ENCODE results near the gene CCDC85C. TPM values are rescaled to one million over a fixed set of nuclear protein-coding genes. Genes with fewer than 3 reads are reported as not detected.

CCDC85C gene
- total and polyA plus RNA-seq, 4 donors = 4.0 to 23.9 (median 9.6) TPM

DNA sequence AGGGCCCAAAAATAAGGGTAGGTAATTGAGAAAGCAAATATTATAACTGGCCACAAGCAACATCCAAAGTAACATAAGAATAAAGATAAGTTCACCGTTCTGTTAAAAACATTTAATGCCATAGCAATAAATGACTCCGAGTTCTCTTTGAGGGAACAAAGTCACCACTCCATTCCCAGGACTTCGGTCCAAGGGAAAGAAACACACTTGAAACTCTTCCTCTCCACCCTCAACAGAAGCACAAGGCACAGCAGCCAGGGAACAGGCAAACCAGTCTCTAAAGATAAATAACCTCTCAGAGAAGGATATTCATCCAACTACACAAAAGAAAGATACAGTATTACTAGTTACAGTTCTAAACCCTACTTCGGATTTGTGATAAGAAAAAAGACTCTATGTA, 125.9 kb downstream of the CCDC85C start:
- Histone ChIP-seq H3K4me3 (ENCODE audit: low read depth in 1 of 3, low read length in 3 of 3) (no peak overlapping the region), H3K27ac (ENCODE audit: low read depth in 1 of 2, low read length in 2 of 2) (no peak overlapping the region), H3K36me3 (ENCODE audit: control insufficient read depth in 4 of 4, insufficient read depth in 3 of 4, low read depth in 1 of 4, low read length in 3 of 4) (no peaks in the 10 kb centered on the region), H3K27me3 (ENCODE audit: control insufficient read depth in 4 of 4, insufficient read depth in 4 of 4, low read length in 3 of 4) (no peaks in the 10 kb centered on the region), H3K9me3 (ENCODE audit: control insufficient read depth in 4 of 4, low read length in 3 of 4) (no peaks in the 10 kb centered on the region), H3K4me1 (ENCODE audit: control insufficient read depth in 4 of 4, insufficient read depth in 4 of 4, low read length in 3 of 4) (peaks cover 4 to 43% (median 37%) of the 10 kb centered on the region in 4 donors), H3K9ac (ENCODE audit: low read depth in 1 of 2, low read length in 2 of 2) (no peak overlapping the region)
- 74% methylated on average over 4 of the region's 4 CpGs for WGBS
- DNase-seq (ENCODE audit: low spot score) = no peak
- TF ChIP-seq, protein P1, sequence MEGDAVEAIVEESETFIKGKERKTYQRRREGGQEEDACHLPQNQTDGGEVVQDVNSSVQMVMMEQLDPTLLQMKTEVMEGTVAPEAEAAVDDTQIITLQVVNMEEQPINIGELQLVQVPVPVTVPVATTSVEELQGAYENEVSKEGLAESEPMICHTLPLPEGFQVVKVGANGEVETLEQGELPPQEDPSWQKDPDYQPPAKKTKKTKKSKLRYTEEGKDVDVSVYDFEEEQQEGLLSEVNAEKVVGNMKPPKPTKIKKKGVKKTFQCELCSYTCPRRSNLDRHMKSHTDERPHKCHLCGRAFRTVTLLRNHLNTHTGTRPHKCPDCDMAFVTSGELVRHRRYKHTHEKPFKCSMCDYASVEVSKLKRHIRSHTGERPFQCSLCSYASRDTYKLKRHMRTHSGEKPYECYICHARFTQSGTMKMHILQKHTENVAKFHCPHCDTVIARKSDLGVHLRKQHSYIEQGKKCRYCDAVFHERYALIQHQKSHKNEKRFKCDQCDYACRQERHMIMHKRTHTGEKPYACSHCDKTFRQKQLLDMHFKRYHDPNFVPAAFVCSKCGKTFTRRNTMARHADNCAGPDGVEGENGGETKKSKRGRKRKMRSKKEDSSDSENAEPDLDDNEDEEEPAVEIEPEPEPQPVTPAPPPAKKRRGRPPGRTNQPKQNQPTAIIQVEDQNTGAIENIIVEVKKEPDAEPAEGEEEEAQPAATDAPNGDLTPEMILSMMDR (IDR thresholded peaks at IDR 0.05; ENCODE audit: low read depth, low read length, missing input control) = no peak
- TF ChIP-seq, protein P2, sequence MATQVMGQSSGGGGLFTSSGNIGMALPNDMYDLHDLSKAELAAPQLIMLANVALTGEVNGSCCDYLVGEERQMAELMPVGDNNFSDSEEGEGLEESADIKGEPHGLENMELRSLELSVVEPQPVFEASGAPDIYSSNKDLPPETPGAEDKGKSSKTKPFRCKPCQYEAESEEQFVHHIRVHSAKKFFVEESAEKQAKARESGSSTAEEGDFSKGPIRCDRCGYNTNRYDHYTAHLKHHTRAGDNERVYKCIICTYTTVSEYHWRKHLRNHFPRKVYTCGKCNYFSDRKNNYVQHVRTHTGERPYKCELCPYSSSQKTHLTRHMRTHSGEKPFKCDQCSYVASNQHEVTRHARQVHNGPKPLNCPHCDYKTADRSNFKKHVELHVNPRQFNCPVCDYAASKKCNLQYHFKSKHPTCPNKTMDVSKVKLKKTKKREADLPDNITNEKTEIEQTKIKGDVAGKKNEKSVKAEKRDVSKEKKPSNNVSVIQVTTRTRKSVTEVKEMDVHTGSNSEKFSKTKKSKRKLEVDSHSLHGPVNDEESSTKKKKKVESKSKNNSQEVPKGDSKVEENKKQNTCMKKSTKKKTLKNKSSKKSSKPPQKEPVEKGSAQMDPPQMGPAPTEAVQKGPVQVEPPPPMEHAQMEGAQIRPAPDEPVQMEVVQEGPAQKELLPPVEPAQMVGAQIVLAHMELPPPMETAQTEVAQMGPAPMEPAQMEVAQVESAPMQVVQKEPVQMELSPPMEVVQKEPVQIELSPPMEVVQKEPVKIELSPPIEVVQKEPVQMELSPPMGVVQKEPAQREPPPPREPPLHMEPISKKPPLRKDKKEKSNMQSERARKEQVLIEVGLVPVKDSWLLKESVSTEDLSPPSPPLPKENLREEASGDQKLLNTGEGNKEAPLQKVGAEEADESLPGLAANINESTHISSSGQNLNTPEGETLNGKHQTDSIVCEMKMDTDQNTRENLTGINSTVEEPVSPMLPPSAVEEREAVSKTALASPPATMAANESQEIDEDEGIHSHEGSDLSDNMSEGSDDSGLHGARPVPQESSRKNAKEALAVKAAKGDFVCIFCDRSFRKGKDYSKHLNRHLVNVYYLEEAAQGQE (IDR thresholded peaks at IDR 0.05) = no peak
- TF ChIP-seq FOXA2 (IDR thresholded peaks at IDR 0.05) = no peak
- TF ChIP-seq JUND (IDR thresholded peaks at IDR 0.05) = no peak
- TF ChIP-seq NR2F2 (IDR thresholded peaks at IDR 0.05) = no peak
- no peak for TF ChIP-seq YY1 (IDR thresholded peaks at IDR 0.05)

DNA sequence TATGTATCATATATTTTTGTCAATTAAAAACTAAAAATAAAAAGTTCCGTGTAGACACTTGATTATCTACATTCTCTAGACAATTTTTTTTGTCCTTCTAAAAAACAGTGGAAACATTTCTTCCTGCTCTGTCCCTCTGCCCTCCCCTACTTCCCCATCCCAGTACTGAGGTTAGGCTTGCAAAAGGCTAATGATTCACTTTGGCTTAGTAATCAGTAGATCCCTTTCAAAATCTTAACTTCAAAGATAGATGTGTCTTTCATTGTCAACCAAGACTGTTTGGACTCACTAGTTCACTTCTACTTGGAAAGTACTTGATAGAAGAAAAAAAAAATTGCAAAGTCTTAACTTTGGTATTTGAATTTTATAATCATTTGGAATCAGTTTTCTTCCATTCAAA, 127.1 kb downstream of the CCDC85C start:
- peaks cover 0 to 31% (median 25%) of the 10 kb centered on the region in 4 donors for H3K4me1 ChIP-seq (ENCODE audit: control insufficient read depth in 4 of 4, insufficient read depth in 4 of 4, low read length in 3 of 4)
- no peak overlapping the region for H3K9ac ChIP-seq (ENCODE audit: low read depth in 1 of 2, low read length in 2 of 2)
- no peak overlapping the region for H3K27ac ChIP-seq (ENCODE audit: low read depth in 1 of 2, low read length in 2 of 2)
- no peak overlapping the region for H3K4me3 ChIP-seq (ENCODE audit: low read depth in 1 of 3, low read length in 3 of 3)
- no peaks in the 10 kb centered on the region for H3K36me3 ChIP-seq (ENCODE audit: control insufficient read depth in 4 of 4, insufficient read depth in 3 of 4, low read depth in 1 of 4, low read length in 3 of 4)
- TF ChIP-seq SP1 (IDR thresholded peaks at IDR 0.05) (no peak), JUND (IDR thresholded peaks at IDR 0.05) (no peak), FOXA1 (IDR thresholded peaks at IDR 0.05) (no peak), RAD21 (IDR thresholded peaks at IDR 0.05) (no peak), EGR1 (IDR thresholded peaks at IDR 0.05; ENCODE audit: low read depth in 2 of 2) (no peak), TAF1 (conservative IDR thresholded peaks at IDR 0.05) (no peak), HNF4A (conservative IDR thresholded peaks at IDR 0.05) (no peak), GABPA (IDR thresholded peaks at IDR 0.05 in 1 of 2, conservative IDR thresholded peaks at IDR 0.05 in 1 of 2) (no peak), RXRA (IDR thresholded peaks at IDR 0.05) (no peak), HNF4G (IDR thresholded peaks at IDR 0.05) (no peak), FOXA2 (IDR thresholded peaks at IDR 0.05) (no peak), YY1 (IDR thresholded peaks at IDR 0.05) (no peak)
- TF ChIP-seq, protein P3, sequence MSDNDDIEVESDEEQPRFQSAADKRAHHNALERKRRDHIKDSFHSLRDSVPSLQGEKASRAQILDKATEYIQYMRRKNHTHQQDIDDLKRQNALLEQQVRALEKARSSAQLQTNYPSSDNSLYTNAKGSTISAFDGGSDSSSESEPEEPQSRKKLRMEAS (IDR thresholded peaks at IDR 0.05) = no peak
- TF ChIP-seq, protein P4, sequence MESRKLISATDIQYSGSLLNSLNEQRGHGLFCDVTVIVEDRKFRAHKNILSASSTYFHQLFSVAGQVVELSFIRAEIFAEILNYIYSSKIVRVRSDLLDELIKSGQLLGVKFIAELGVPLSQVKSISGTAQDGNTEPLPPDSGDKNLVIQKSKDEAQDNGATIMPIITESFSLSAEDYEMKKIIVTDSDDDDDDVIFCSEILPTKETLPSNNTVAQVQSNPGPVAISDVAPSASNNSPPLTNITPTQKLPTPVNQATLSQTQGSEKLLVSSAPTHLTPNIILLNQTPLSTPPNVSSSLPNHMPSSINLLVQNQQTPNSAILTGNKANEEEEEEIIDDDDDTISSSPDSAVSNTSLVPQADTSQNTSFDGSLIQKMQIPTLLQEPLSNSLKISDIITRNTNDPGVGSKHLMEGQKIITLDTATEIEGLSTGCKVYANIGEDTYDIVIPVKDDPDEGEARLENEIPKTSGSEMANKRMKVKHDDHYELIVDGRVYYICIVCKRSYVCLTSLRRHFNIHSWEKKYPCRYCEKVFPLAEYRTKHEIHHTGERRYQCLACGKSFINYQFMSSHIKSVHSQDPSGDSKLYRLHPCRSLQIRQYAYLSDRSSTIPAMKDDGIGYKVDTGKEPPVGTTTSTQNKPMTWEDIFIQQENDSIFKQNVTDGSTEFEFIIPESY (IDR thresholded peaks at IDR 0.05) = no peak
- TF ChIP-seq, protein P2 (IDR thresholded peaks at IDR 0.05) = no peak
- TF ChIP-seq, protein P5, sequence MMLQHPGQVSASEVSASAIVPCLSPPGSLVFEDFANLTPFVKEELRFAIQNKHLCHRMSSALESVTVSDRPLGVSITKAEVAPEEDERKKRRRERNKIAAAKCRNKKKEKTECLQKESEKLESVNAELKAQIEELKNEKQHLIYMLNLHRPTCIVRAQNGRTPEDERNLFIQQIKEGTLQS (IDR thresholded peaks at IDR 0.05) = no peak
- TF ChIP-seq, protein P1 (IDR thresholded peaks at IDR 0.05; ENCODE audit: low read depth, low read length, missing input control) = no peak
- 60% methylated on average over 1 of the region's 1 CpG for WGBS
- H3K27me3 ChIP-seq (ENCODE audit: control insufficient read depth in 4 of 4, insufficient read depth in 4 of 4, low read length in 3 of 4) = no peaks in the 10 kb centered on the region
- DNase-seq (ENCODE audit: low spot score) = no peak
- no peaks in the 10 kb centered on the region for H3K9me3 ChIP-seq (ENCODE audit: control insufficient read depth in 4 of 4, low read length in 3 of 4)

Data from liver (tissue), 9 donors.